ENCODE measurements around the gene MMEL1.

DNA sequence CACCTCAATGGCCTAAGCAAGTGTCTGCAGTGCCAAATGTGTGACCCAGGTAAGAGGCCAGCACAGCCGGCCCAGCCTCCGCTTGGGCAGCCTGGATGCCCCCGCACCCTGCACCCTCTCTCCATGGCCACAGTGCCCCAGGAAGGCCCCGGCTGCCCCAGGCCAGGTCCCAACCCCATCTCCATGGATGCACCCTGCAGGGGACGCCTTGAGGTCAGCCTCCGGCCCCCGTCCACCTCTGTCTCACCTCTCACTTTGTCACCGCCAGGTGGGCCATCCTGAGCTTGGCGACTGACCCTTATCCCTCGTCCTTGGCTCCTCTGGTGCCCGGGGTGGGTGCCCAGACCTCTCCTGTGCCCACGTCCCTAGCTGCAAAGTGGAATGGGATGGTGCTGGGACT, 74.4 kb downstream of the MMEL1 start:
- TF ChIP-seq, protein P1, sequence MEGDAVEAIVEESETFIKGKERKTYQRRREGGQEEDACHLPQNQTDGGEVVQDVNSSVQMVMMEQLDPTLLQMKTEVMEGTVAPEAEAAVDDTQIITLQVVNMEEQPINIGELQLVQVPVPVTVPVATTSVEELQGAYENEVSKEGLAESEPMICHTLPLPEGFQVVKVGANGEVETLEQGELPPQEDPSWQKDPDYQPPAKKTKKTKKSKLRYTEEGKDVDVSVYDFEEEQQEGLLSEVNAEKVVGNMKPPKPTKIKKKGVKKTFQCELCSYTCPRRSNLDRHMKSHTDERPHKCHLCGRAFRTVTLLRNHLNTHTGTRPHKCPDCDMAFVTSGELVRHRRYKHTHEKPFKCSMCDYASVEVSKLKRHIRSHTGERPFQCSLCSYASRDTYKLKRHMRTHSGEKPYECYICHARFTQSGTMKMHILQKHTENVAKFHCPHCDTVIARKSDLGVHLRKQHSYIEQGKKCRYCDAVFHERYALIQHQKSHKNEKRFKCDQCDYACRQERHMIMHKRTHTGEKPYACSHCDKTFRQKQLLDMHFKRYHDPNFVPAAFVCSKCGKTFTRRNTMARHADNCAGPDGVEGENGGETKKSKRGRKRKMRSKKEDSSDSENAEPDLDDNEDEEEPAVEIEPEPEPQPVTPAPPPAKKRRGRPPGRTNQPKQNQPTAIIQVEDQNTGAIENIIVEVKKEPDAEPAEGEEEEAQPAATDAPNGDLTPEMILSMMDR (IDR thresholded peaks at IDR 0.05), result no peak
- TF ChIP-seq POLR2A (IDR thresholded peaks at IDR 0.05), result no peak
- no peak for TF ChIP-seq POLR2AphosphoS5 (IDR thresholded peaks at IDR 0.05)
